Measurements from ENCODE around the gene CNTRL. TPM values are rescaled to one million over a fixed set of nuclear protein-coding genes. Genes with fewer than 3 reads are reported as not detected.
"Not testable (repeated sequence)": the region's sequence is repeated elsewhere in the genome, so short reads cannot be mapped to it uniquely, and the experiment has no call there.

Gene CNTRL
- total RNA-seq (2014; rRNA removed; shearing (Covaris generic)): 14.1 and 18.7 TPM in 2 replicates
- polyA plus RNA-seq (2014; cell fraction: nucleus; rRNA removed): 13.6 and 15.0 TPM in 2 replicates

- DNase-seq (ENCODE audit: extremely low read depth, low read depth): peak; percentile 73
Observed at GRCh38 chr9:121074370-121075250, at the start of gene CNTRL. CNTRL (plus strand) TSS chr9:121074955; CDS start chr9:121088327, 13,372 bp downstream.

- DNase-seq (ENCODE audit: extremely low read depth, low read depth): peak; percentile 53
Observed at GRCh38 chr9:121026260-121026691, 48.5 kb upstream of the CNTRL start.

GRCh38 chr9:121026768-121027167, 48.0 kb upstream of the CNTRL start:
- DNase-seq (ENCODE audit: extremely low read depth, low read depth): no peak

- DNase-seq (ENCODE audit: extremely low read depth, low read depth): not testable (repeated sequence)
Observed at GRCh38 chr9:121028285-121028684, 46.5 kb upstream of the CNTRL start.

- DNase-seq (ENCODE audit: extremely low read depth, low read depth): no peak
Observed at GRCh38 chr9:121029469-121029868, 45.3 kb upstream of the CNTRL start.

- DNase-seq (ENCODE audit: extremely low read depth, low read depth): no peak
Observed at GRCh38 chr9:121034529-121034928, 40.2 kb upstream of the CNTRL start.

GRCh38 chr9:121035717-121036116, 39.0 kb upstream of the CNTRL start:
- DNase-seq (ENCODE audit: extremely low read depth, low read depth): not testable (repeated sequence)

GRCh38 chr9:121038362-121038761, 36.4 kb upstream of the CNTRL start:
- DNase-seq (ENCODE audit: extremely low read depth, low read depth): no peak

GRCh38 chr9:121038804-121039203, 36.0 kb upstream of the CNTRL start:
- DNase-seq (ENCODE audit: extremely low read depth, low read depth): no peak

- DNase-seq (ENCODE audit: extremely low read depth, low read depth): no peak
Observed at GRCh38 chr9:121048175-121048574, 26.6 kb upstream of the CNTRL start.

- no peak for DNase-seq (ENCODE audit: extremely low read depth, low read depth)
Observed at GRCh38 chr9:121048618-121049017, 26.1 kb upstream of the CNTRL start.

GRCh38 chr9:121050128-121050988, 24.4 kb upstream of the CNTRL start, which contains the start of gene C5:
C5 (minus strand) TSS chr9:121050275; CDS start chr9:121050246, 29 bp downstream.
- no peak for DNase-seq (ENCODE audit: extremely low read depth, low read depth)

GRCh38 chr9:121053544-121053943, 21.2 kb upstream of the CNTRL start:
- no peak for DNase-seq (ENCODE audit: extremely low read depth, low read depth)

- DNase-seq (ENCODE audit: extremely low read depth, low read depth): no peak
Observed at GRCh38 chr9:121055642-121056143, 19.1 kb upstream of the CNTRL start.

- DNase-seq (ENCODE audit: extremely low read depth, low read depth): no peak
Observed at GRCh38 chr9:121057821-121058220, 16.9 kb upstream of the CNTRL start.

- no peak for DNase-seq (ENCODE audit: extremely low read depth, low read depth)
Observed at GRCh38 chr9:121059513-121059912, 15.2 kb upstream of the CNTRL start.

- peak; percentile 66 for DNase-seq (ENCODE audit: extremely low read depth, low read depth)
Observed at GRCh38 chr9:121059998-121060636, 14.6 kb upstream of the CNTRL start.

- DNase-seq (ENCODE audit: extremely low read depth, low read depth): no peak
Observed at GRCh38 chr9:121066850-121067249, 7.9 kb upstream of the CNTRL start.

- DNase-seq (ENCODE audit: extremely low read depth, low read depth): no peak
Observed at GRCh38 chr9:121067640-121068039, 7.1 kb upstream of the CNTRL start.

- DNase-seq (ENCODE audit: extremely low read depth, low read depth): no peak
Observed at GRCh38 chr9:121069396-121069795, 5.4 kb upstream of the CNTRL start.
